Measurements from ENCODE around the gene LCOR. TPM values are rescaled to one million over a fixed set of nuclear protein-coding genes. Genes with fewer than 3 reads are reported as not detected.
"Not testable (repeated sequence)": the region's sequence is repeated elsewhere in the genome, so short reads cannot be mapped to it uniquely, and the experiment has no call there.

Gene LCOR
- total RNA-seq, 4 donors from 2014 or later: 22.3 to 220 (median 38.5) TPM

GRCh38 chr10:96840841-96841518 is 8.9 kb downstream of the LCOR start:
- no peaks in the 10 kb centered on the region for H3K27me3 ChIP-seq
- H3K36me3 ChIP-seq: no peaks in the 10 kb centered on the region
- peaks cover 0 to 86% (median 7%) of the 10 kb centered on the region in 3 donors for H3K4me1 ChIP-seq
- peak; percentile 48 for ATAC-seq
- no peak overlapping the region for H3K27ac ChIP-seq
- TF ChIP-seq EP300 (IDR thresholded peaks at IDR 0.05) (no peak), CTCF (IDR thresholded peaks at IDR 0.05) (no peak), POLR2AphosphoS5 (IDR thresholded peaks at IDR 0.05) (no peak), POLR2A (IDR thresholded peaks at IDR 0.05) (no peak)
- no peak overlapping the region for H3K4me3 ChIP-seq
- 56 to 68% methylated on average over 6 to 7 of the region's 7 CpGs for WGBS, 2 donors (ENCODE audit: low coverage in 1 of 2)
- no peaks in the 10 kb centered on the region for H3K9me3 ChIP-seq

- TF ChIP-seq EP300 (IDR thresholded peaks at IDR 0.05): no peak
- TF ChIP-seq POLR2AphosphoS5 (IDR thresholded peaks at IDR 0.05): no peak
- Histone ChIP-seq H3K4me1 (peaks cover 0 to 79% (median 4%) of the 10 kb centered on the region in 3 donors), H3K27me3 (no peaks in the 10 kb centered on the region), H3K36me3 (no peaks in the 10 kb centered on the region), H3K27ac (no peak overlapping the region), H3K4me3 (no peak overlapping the region), H3K9me3 (no peaks in the 10 kb centered on the region)
- no peak for ATAC-seq
- WGBS, 2 donors (ENCODE audit: low coverage in 1 of 2): 86 to 88% methylated on average over 4 to 8 of the region's 8 CpGs
Measured at GRCh38 chr10:96842896-96843723, 11.0 kb downstream of the LCOR start.

- no peak overlapping the region for H3K27ac ChIP-seq
- TF ChIP-seq CTCF (IDR thresholded peaks at IDR 0.05) (no peak), POLR2A (IDR thresholded peaks at IDR 0.05) (no peak), EP300 (IDR thresholded peaks at IDR 0.05) (no peak), POLR2AphosphoS5 (IDR thresholded peaks at IDR 0.05) (no peak)
- H3K4me3 ChIP-seq: no peak overlapping the region
- peaks cover 0 to 76% (median 4%) of the 10 kb centered on the region in 3 donors for H3K4me1 ChIP-seq
- WGBS, 2 donors (ENCODE audit: low coverage in 1 of 2): 84 to 100% methylated on average over 2 of the region's 2 CpGs
- no peaks in the 10 kb centered on the region for H3K27me3 ChIP-seq
- H3K36me3 ChIP-seq: no peaks in the 10 kb centered on the region
- no peaks in the 10 kb centered on the region for H3K9me3 ChIP-seq
- no peak for ATAC-seq
Measured at GRCh38 chr10:96843823-96844222, 11.7 kb downstream of the LCOR start.

GRCh38 chr10:96846395-96846794 is 14.3 kb downstream of the LCOR start:
- H3K36me3 ChIP-seq: no peaks in the 10 kb centered on the region
- TF ChIP-seq POLR2A (IDR thresholded peaks at IDR 0.05): no peak
- no peak for TF ChIP-seq CTCF (IDR thresholded peaks at IDR 0.05)
- TF ChIP-seq POLR2AphosphoS5 (IDR thresholded peaks at IDR 0.05): no peak
- no peak for TF ChIP-seq EP300 (IDR thresholded peaks at IDR 0.05)
- WGBS, 2 donors (ENCODE audit: low coverage in 1 of 2): 97 to 100% methylated on average over 1 of the region's 1 CpG
- H3K9me3 ChIP-seq: no peaks in the 10 kb centered on the region
- ATAC-seq: no peak
- H3K4me1 ChIP-seq: peaks cover 6 to 68% (median 8%) of the 10 kb centered on the region in 3 donors
- H3K27ac ChIP-seq: no peak overlapping the region
- no peaks in the 10 kb centered on the region for H3K27me3 ChIP-seq
- H3K4me3 ChIP-seq: no peak overlapping the region

DNA sequence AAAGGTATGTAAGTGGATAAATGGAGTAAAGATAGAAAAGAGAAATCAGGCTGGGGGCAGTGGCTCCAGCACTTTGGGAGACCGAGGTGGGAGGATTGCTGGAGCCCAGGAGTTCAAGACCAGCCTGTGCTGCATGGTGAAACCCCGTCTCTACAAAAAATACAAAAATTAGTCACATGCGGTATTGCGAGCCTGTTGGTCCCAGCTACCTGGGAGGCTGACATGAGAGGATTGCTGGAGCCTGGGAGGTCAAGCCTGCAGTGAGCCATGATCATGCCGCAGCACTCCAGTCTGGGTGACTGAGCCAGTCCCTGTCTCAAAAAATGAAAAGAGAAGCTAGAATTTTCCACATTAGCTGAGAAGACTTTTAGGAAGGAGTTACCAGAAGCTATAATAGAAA is 14.8 kb downstream of the LCOR start:
- no peak overlapping the region for H3K4me3 ChIP-seq
- H3K9me3 ChIP-seq: no peaks in the 10 kb centered on the region
- H3K4me1 ChIP-seq: peaks cover 6 to 71% (median 10%) of the 10 kb centered on the region in 3 donors
- no peak for TF ChIP-seq CTCF (IDR thresholded peaks at IDR 0.05)
- no peak for TF ChIP-seq POLR2A (IDR thresholded peaks at IDR 0.05)
- TF ChIP-seq EP300 (IDR thresholded peaks at IDR 0.05): no peak
- no peak for TF ChIP-seq POLR2AphosphoS5 (IDR thresholded peaks at IDR 0.05)
- no peak for ATAC-seq
- H3K27me3 ChIP-seq: no peaks in the 10 kb centered on the region
- no peaks in the 10 kb centered on the region for H3K36me3 ChIP-seq
- H3K27ac ChIP-seq: no peak overlapping the region
- WGBS, 2 donors (ENCODE audit: low coverage in 1 of 2): 84% methylated on average over 5 of the region's 5 CpGs; no CpG with 5 or more reads in 1 of the 2 donors

DNA sequence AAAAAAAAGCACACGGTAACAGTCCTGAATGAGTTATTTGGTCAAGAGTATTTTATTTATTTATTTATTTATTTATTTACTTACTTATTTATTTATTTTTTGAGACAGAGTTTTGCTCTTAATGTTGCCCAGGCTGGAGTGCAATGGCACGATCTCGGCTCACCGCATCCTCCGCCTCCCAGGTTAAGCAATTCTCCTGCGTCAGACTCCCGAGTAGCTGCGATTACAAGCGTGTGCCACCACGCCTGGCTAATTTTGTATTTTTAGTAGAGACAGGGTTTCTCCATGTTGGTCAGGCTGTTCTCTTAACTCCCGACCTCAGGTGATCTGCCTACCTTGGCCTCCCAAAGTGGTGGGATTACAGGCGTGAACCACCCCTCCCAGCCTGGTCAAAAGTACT is 15.3 kb downstream of the LCOR start:
- not testable (repeated sequence) for ATAC-seq, H3K9me3 ChIP-seq, H3K4me3 ChIP-seq, H3K36me3 ChIP-seq, H3K27me3 ChIP-seq, H3K27ac ChIP-seq
- WGBS, 2 donors (ENCODE audit: low coverage in 1 of 2): 92 to 93% methylated on average over 10 to 12 of the region's 12 CpGs
- peaks cover 6 to 71% (median 13%) of the 10 kb centered on the region in 3 donors for H3K4me1 ChIP-seq
